ENCODE measurements around the gene CYBB.
A peak's percentile ranks its signal among the peaks of the same experiment; 100 is the strongest.

The CYBB gene

GRCh38 chrX:37846141-37846540 lies 66.3 kb downstream of the CYBB start:
- DNase-seq: no peak

DNA sequence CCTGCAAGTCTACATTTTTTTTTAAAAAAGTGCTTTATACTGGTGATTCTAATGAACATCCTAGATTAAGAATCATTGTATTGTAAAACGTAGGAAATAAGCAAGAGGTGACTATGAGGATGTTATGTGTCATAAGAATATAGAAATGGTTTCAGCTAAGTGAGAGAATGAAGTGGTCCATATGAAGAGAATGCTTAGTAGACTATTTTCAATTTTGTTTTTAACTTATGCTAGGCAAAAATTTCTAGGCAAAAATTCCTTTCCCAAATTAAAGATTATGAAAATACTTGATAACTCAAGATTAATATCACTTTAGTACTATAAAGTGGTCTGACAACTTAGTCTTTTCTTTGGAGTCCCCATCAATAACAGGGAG lies 66.7 kb downstream of the CYBB start:
- DNase-seq: no peak

DNA sequence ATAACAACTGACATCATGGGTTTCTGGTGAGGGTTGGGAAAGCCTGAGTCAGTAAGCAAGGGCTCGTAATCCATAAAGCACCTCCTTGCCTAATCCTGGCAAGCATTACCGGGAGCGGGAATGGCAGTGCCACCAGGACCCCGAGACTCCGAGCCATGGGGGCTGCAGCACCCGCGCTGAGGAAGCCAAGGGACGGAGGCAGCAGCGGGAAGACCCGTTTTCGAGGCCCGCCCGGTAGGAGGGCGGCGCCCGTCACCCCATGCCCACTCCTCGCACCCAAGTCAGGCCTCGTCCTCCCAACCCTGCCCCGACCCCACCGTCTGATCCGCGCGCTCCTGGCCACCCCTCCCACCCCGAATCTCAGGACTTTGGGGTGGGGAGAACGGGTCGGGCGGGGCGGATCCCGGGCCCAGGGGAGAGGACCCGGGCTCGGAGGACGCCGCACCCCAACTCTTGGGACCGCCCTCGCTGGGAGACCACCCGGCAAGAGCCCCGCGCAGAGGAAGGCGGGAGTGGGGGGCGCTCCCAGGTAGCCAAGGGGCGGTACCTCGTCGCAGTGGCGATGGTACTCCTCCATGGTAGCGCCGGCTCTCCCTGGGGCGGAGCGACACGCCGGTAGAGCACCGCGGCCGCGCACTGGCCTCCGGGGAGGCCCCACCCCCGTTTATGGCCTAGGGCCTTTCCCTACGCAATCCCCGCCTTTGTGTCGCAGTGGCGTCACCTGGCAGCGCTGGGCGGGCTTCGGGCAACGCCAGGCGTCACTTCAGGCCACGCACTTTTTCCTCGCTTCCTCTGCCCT lies 67.3 kb downstream of the CYBB start, which contains the start of gene DYNLT3:
Gene DYNLT3, minus strand, starts transcription at position 638 of the 799 bp plus-strand sequence. Its CDS starts 61 bp downstream, at position 577.
- DNase-seq: peak; percentile 56

DNA sequence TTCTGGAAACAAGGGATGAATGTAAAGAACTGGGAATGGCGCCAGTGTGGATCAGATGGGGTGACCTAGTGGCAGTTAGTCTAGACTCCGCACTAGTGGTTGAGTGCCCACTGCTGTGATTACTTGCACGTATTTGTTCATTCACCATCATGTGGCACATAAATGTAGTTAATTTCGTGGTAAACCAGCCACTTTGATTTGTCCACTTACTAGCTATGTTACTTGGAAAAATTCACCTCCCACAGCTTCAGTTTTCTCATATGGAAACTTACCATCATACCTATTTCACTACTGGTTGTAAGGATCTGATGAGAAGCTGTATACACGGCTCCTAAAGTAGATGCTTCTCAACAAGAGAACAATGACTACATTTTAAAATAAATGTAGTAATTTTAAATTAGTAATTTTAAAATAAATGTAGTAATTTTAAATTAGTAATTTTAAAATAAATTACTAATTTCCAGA lies 67.9 kb downstream of the CYBB start:
- no peak for DNase-seq

- DNase-seq: no peak
These were observed 74.3 kb downstream of the CYBB start for GRCh38 chrX:37854148-37854547.

GRCh38 chrX:37854748-37855147 lies 74.9 kb downstream of the CYBB start:
- no peak for DNase-seq

GRCh38 chrX:37860721-37861120 lies 80.9 kb downstream of the CYBB start:
- DNase-seq: no peak

DNA sequence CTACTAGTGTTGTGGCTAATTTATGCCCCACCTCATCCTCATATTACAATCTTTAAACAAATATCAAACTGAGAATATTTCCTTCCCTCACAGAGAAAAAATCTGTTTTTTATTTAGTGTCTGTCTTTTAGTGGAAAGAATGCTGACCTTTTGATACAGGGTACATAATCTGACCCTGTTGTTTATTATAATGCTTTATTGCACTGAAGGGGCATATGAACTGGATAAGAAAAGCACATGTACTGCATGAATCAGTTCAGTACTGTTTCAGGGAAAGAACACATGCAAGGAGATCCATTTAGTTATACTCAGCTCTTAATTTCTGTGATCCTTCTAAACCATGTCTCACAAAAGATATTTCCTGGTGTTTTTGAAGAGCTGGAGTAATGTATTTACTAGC lies 83.0 kb downstream of the CYBB start:
- DNase-seq: no peak
